DMS53 (cell line): ENCODE data around the gene CAMK2N1.

ENCODE experiments used
- DNase-seq: peaks from one replicate; lab custom pipeline; 2025; lab: John Stamatoyannopoulos, UW

CAMK2N1 gene

GRCh38 chr1:20478057-20478635, 7.9 kb downstream of the CAMK2N1 start:
- no peak for DNase-seq

- DNase-seq = no peak
These were observed 8.5 kb downstream of the CAMK2N1 start for GRCh38 chr1:20477348-20478056.

- DNase-seq = peak; percentile 92
These were observed 9.6 kb downstream of the CAMK2N1 start for GRCh38 chr1:20476265-20477038.

GRCh38 chr1:20474996-20475395, 11.0 kb downstream of the CAMK2N1 start:
- DNase-seq = no peak

GRCh38 chr1:20474333-20474975, 11.6 kb downstream of the CAMK2N1 start:
- no peak for DNase-seq

- no peak for DNase-seq
These were observed 12.1 kb downstream of the CAMK2N1 start for GRCh38 chr1:20473894-20474293.

- peak; percentile 30 for DNase-seq
These were observed 12.9 kb downstream of the CAMK2N1 start for GRCh38 chr1:20472860-20473711.

GRCh38 chr1:20472121-20472520, 13.9 kb downstream of the CAMK2N1 start:
- DNase-seq = no peak

GRCh38 chr1:20470194-20470593, 15.8 kb downstream of the CAMK2N1 start:
- peak; percentile 82 for DNase-seq

- DNase-seq = peak; percentile 35
These were observed 16.5 kb downstream of the CAMK2N1 start for GRCh38 chr1:20469406-20470076.

- DNase-seq = no peak
These were observed 19.7 kb downstream of the CAMK2N1 start for GRCh38 chr1:20466273-20466672.

GRCh38 chr1:20465187-20465586, 20.8 kb downstream of the CAMK2N1 start:
- no peak for DNase-seq

- DNase-seq = no peak
These were observed 22.5 kb downstream of the CAMK2N1 start for GRCh38 chr1:20463502-20463901.

GRCh38 chr1:20462397-20462796, 23.6 kb downstream of the CAMK2N1 start:
- no peak for DNase-seq

- DNase-seq = no peak
These were observed 27.3 kb downstream of the CAMK2N1 start for GRCh38 chr1:20458717-20459116.

GRCh38 chr1:20454004-20454403, 32.0 kb downstream of the CAMK2N1 start:
- DNase-seq = no peak

- DNase-seq = peak; percentile 25
These were observed 36.2 kb downstream of the CAMK2N1 start for GRCh38 chr1:20449735-20450311.

- no peak for DNase-seq
These were observed 37.3 kb downstream of the CAMK2N1 start for GRCh38 chr1:20448671-20449071.

- DNase-seq = no peak
These were observed 38.2 kb downstream of the CAMK2N1 start for GRCh38 chr1:20447794-20448193.

- DNase-seq = no peak
These were observed 39.2 kb downstream of the CAMK2N1 start for GRCh38 chr1:20446796-20447195.

GRCh38 chr1:20445956-20446355, 40.1 kb downstream of the CAMK2N1 start:
- DNase-seq = no peak
